Spleen (tissue), 11 donors: Measurements from ENCODE around the gene LDAH. TPM values are rescaled to one million over a fixed set of nuclear protein-coding genes. Genes with fewer than 3 reads are reported as not detected.
A peak's percentile ranks its signal among the peaks of the same experiment; 100 is the strongest.

Source experiments
- DNase-seq: peaks from one replicate; pipeline ENCODE4 v3.0.0-alpha.2; 2020
- H3K27ac ChIP-seq, 8 donors: fragments of 200-600 bp; sonication (generic) in 7 of 8; 1 replicate in 4 of 8; 2 replicates in 4 of 8; pipeline versions ENCODE4 v1.5.0 to v1.8.0; 2016 to 2021; ENCODE audit warnings: inconsistent platforms in 4 of 8, mild to moderate bottlenecking in 4 of 8, moderate library complexity in 1 of 8
- H3K27me3 ChIP-seq, 7 donors: fragments of 200-600 bp; sonication (generic) in 6 of 7; replicated peaks in 1 of 7; 1 replicate in 4 of 7; 2 replicates in 3 of 7; pipeline versions ENCODE4 v1.5.0 to v1.8.0; 2016 to 2021; ENCODE audit warnings: inconsistent platforms in 3 of 7, mild to moderate bottlenecking in 1 of 7
- H3K36me3 ChIP-seq, 6 donors: fragments of 200-600 bp; sonication (generic) in 5 of 6; 1 replicate in 4 of 6; 2 replicates in 2 of 6; pipeline versions ENCODE4 v1.5.0 to v1.8.0; 2016 to 2021; ENCODE audit warnings: inconsistent platforms in 2 of 6
- H3K4me1 ChIP-seq, 6 donors: fragments of 200-600 bp; sonication (generic) in 5 of 6; 1 replicate in 3 of 6; 2 replicates in 3 of 6; pipeline versions ENCODE4 v1.5.0 to v1.8.0; 2016 to 2021; ENCODE audit warnings: inconsistent platforms in 3 of 6
- H3K4me3 ChIP-seq, 8 donors: fragments of 200-600 bp; sonication (generic) in 7 of 8; 1 replicate in 4 of 8; 2 replicates in 4 of 8; pipeline versions ENCODE4 v1.5.0 to v1.8.0; 2016 to 2021; ENCODE audit warnings: inconsistent platforms in 4 of 8, mild to moderate bottlenecking in 4 of 8, moderate library complexity in 2 of 8
- H3K9me3 ChIP-seq, 8 donors: fragments of 200-600 bp; sonication (generic) in 7 of 8; 1 replicate in 4 of 8; 2 replicates in 4 of 8; pipeline versions ENCODE4 v1.5.0 to v1.8.0; 2016 to 2021; ENCODE audit warnings: inconsistent platforms in 4 of 8
- POLR2A ChIP-seq, 3 donors: fragments of 450-650 bp; IDR thresholded peaks; one replicate each; pipeline ENCODE4 v1.5.1; 2017; ENCODE audit warnings: antibody characterized with exemption in 3 of 3, mild to moderate bottlenecking in 1 of 3
- POLR2AphosphoS5 ChIP-seq, 3 donors: sonication (generic); formaldehyde crosslinking; IDR thresholded peaks; one replicate each; pipeline ENCODE4 v1.5.1; 2017; ENCODE audit warnings: antibody characterized with exemption in 3 of 3
- WGBS, 5 donors: extraction: QIAGEN DNeasy Blood & Tissue Kit in 3 of 5; methylation state at CpG; one replicate each; pipeline versions ENCODE4 v1.1.5 to v1.1.7; 2013 to 2018; 5-methylcytosine and 5-hydroxymethylcytosine counted together
- intact Hi-C: fragments of 100-400 bp; cut with DNase I; formaldehyde crosslinking; loops from one replicate; pipeline ENCODE4 v1.15.0; 2023; ENCODE audit warnings: low total_unique reads
- polyA plus RNA-seq, 3 donors: library from polyadenylated mRNA; stranded (reverse); fragments of 200-250 nt; gene quantifications; one replicate each; pipeline ENCODE4 v1.2.1, GENCODE V29; 2013
- total RNA-seq, 7 donors: library from RNA; depleted of rRNA in 3 of 7; stranded (reverse); fragments of >200 nt in 3 of 7; fragmentation: NEBNext Ultra II Directional in 4 of 7; extraction: Animal tissue kit (Norgen Biotek cat#: 25700) in 4 of 7; gene quantifications; one replicate each; pipeline versions ENCODE4 v1.1.0 to v1.2.1, GENCODE V29; 2016 to 2021
- TF ChIP-seq, protein P1 (sequence below), 11 experiments: fragments of 200-600 bp in 7 of 11; fragments of 450-650 bp in 4 of 11; sonication (generic) in 4 of 11; IDR thresholded peaks in 8 of 11; conservative IDR thresholded peaks in 3 of 11; 1 replicate in 7 of 11; 2 replicates in 4 of 11; pipeline versions ENCODE4 v1.4.0 to v1.8.0; 2016 to 2021; ENCODE audit warnings: antibody characterized with exemption in 11 of 11, inconsistent platforms in 4 of 11, mild to moderate bottlenecking in 1 of 11
- donor health status: healthy with polysubstance abuse.
- donor health status: DM: no; HTN: no; CAD: no; lungs with moderate emphysema.
- donor health status: DM: no; HTN: no; CAD: no.
- donor health status: Bipolar disorder and iron deficiency.
- donor health status: healthy.
- donor health status: DM: no; HTN: no; CAD: no.
- donor health status: DM: yes; HTN: yes; CAD: no.

Gene LDAH
- total and polyA plus RNA-seq, 10 donors: 5.8 to 33.2 (median 21.1) TPM

GRCh38 chr2:20650877-20651730 lies 171.8 kb downstream of the LDAH start, which contains the start of gene HS1BP3:
TSS of gene HS1BP3 (minus strand) at chr2:20651098. CDS start at chr2:20651063, 35 bp downstream.
- 1 to 10% (median 1%) methylated on average over 9 to 72 of the region's 72 CpGs for WGBS, 5 donors
- no peaks in the 10 kb centered on the region for H3K9me3 ChIP-seq
- peak within 1 kb of the TSS; percentile 85 to 95 (median 90) for H3K27ac ChIP-seq
- H3K4me1 ChIP-seq: peaks cover 20 to 44% (median 36%) of the 10 kb centered on the region in 6 donors
- intact Hi-C loops: no loop called here
- no peaks in the 10 kb centered on the region for H3K27me3 ChIP-seq
- H3K36me3 ChIP-seq: peaks cover 0 to 11% (median 0%) of the 10 kb centered on the region in 6 donors
- peak; percentile 99 for DNase-seq
- peak within 1 kb of the TSS; percentile 65 to 84 (median 75) for H3K4me3 ChIP-seq
- TF ChIP-seq POLR2AphosphoS5 (IDR thresholded peaks at IDR 0.05) (peak; percentile 87 to 90 (median 87)), POLR2A (IDR thresholded peaks at IDR 0.05) (peak in 2 of 3 donors; percentile 17 to 82)
- TF ChIP-seq, protein P1, sequence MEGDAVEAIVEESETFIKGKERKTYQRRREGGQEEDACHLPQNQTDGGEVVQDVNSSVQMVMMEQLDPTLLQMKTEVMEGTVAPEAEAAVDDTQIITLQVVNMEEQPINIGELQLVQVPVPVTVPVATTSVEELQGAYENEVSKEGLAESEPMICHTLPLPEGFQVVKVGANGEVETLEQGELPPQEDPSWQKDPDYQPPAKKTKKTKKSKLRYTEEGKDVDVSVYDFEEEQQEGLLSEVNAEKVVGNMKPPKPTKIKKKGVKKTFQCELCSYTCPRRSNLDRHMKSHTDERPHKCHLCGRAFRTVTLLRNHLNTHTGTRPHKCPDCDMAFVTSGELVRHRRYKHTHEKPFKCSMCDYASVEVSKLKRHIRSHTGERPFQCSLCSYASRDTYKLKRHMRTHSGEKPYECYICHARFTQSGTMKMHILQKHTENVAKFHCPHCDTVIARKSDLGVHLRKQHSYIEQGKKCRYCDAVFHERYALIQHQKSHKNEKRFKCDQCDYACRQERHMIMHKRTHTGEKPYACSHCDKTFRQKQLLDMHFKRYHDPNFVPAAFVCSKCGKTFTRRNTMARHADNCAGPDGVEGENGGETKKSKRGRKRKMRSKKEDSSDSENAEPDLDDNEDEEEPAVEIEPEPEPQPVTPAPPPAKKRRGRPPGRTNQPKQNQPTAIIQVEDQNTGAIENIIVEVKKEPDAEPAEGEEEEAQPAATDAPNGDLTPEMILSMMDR (IDR thresholded peaks at IDR 0.05 in 8 of 11, conservative IDR thresholded peaks at IDR 0.05 in 3 of 11): peak; percentile 32 to 100 (median 99)

DNA sequence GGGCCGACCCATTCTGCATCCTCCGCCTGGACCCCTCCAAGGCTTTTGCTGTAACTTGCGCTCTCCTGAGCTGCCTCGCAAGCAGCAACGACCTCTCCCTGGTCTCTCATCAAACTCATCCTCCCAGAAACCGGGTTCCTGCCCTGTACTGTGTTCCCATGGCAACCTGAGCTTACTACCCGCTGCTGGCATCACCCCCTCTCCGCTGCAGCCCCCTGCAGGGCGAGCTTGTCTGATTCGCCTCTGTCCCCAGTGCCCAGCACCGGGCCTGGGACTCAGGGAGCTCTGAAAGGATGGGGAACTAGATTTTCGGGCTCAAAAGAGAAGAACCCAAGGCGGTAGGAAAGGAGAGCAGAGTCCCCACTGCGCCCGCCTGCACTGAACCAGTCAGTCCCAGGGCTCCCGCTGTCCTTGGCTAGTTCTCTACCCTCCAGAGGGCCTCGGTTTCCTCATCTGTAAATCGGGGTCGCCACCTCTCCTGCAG lies 172.5 kb downstream of the LDAH start:
- H3K27ac ChIP-seq: peak overlapping the region; percentile 85 to 95 (median 90)
- WGBS, 5 donors: 10 to 17% (median 11%) methylated on average over 11 to 19 of the region's 19 CpGs
- TF ChIP-seq POLR2A (IDR thresholded peaks at IDR 0.05): no peak
- TF ChIP-seq POLR2AphosphoS5 (IDR thresholded peaks at IDR 0.05): no peak
- TF ChIP-seq, protein P1 (IDR thresholded peaks at IDR 0.05 in 8 of 11, conservative IDR thresholded peaks at IDR 0.05 in 3 of 11): no peak
- intact Hi-C loops: no loop called here
- H3K36me3 ChIP-seq: peaks cover 0 to 18% (median 2%) of the 10 kb centered on the region in 6 donors
- peak overlapping the region; percentile 65 to 84 (median 75) for H3K4me3 ChIP-seq
- no peaks in the 10 kb centered on the region for H3K27me3 ChIP-seq
- no peaks in the 10 kb centered on the region for H3K9me3 ChIP-seq
- peaks cover 20 to 44% (median 36%) of the 10 kb centered on the region in 6 donors for H3K4me1 ChIP-seq
- no peak for DNase-seq

DNA sequence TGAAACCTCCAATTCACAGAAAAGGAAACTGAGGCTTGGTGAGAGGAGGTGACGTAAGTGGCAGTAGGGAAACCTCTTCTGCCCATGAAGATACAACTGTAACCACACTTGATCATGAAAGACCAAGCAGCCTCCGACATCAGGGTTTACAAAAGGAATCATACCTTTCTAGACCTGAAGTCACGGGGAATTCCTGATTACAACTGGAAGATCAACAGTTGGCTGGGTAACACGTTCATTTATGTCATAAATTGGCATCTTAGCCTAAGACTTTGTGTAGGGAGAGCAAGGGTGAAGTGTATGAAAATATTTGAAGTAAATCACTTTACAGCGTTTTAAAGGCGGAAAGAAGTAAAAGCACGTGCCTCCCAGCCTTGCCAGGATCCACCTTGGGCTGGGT lies 172.9 kb downstream of the LDAH start:
- Histone ChIP-seq H3K4me3 (peak overlapping the region; percentile 65 to 84 (median 75)), H3K4me1 (peaks cover 20 to 44% (median 36%) of the 10 kb centered on the region in 6 donors), H3K27ac (peak overlapping the region in 2 of 8 donors; percentile 94), H3K9me3 (no peaks in the 10 kb centered on the region), H3K27me3 (no peaks in the 10 kb centered on the region), H3K36me3 (peaks cover 0 to 23% (median 7%) of the 10 kb centered on the region in 6 donors)
- intact Hi-C loops: no loop called here
- WGBS, 5 donors: 69 to 85% (median 72%) methylated on average over 7 of the region's 7 CpGs
- DNase-seq: no peak
- no peak for TF ChIP-seq POLR2AphosphoS5 (IDR thresholded peaks at IDR 0.05)
- no peak for TF ChIP-seq POLR2A (IDR thresholded peaks at IDR 0.05)
- TF ChIP-seq, protein P1 (IDR thresholded peaks at IDR 0.05 in 8 of 11, conservative IDR thresholded peaks at IDR 0.05 in 3 of 11): no peak

- no peak for TF ChIP-seq POLR2A (IDR thresholded peaks at IDR 0.05)
- TF ChIP-seq POLR2AphosphoS5 (IDR thresholded peaks at IDR 0.05): no peak
- TF ChIP-seq, protein P1 (IDR thresholded peaks at IDR 0.05 in 8 of 11, conservative IDR thresholded peaks at IDR 0.05 in 3 of 11): no peak
- intact Hi-C loops: no loop called here
- peaks cover 20 to 44% (median 36%) of the 10 kb centered on the region in 6 donors for H3K4me1 ChIP-seq
- H3K27me3 ChIP-seq: no peaks in the 10 kb centered on the region
- peak; percentile 81 for DNase-seq
- WGBS, 5 donors: 76 to 91% (median 86%) methylated on average over 11 of the region's 11 CpGs
- no peak overlapping the region for H3K27ac ChIP-seq
- no peaks in the 10 kb centered on the region for H3K9me3 ChIP-seq
- H3K4me3 ChIP-seq: peak overlapping the region in 4 of 8 donors; percentile 65 to 84 (median 70)
- H3K36me3 ChIP-seq: peaks cover 0 to 27% (median 10%) of the 10 kb centered on the region in 6 donors
Measured at GRCh38 chr2:20649576-20649975, 173.3 kb downstream of the LDAH start.
